ENCODE measurements around the gene CIT. TPM values are rescaled to one million over a fixed set of nuclear protein-coding genes. Genes with fewer than 3 reads are reported as not detected.

CIT gene
- total RNA-seq, 2 experiments from 2014 or later = 1.3 to 1.9 TPM

GRCh38 chr12:119679081-119679480, 198.0 kb downstream of the CIT start:
- DNase-seq = no peak
- Mint-ChIP-seq H3K36me3 (ENCODE audit: low read depth) (peaks cover 76% of the 10 kb centered on the region), H3K4me1 (ENCODE audit: low read depth) (peaks cover 9% of the 10 kb centered on the region), H3K27me3 (no peaks in the 10 kb centered on the region), H3K27ac (no peak overlapping the region), H3K9me3 (no peaks in the 10 kb centered on the region), H3K4me3 (no peak overlapping the region)
- Histone ChIP-seq H3K27ac (ENCODE audit: low read depth in 1 of 2, low read length in 2 of 2) (no peak overlapping the region), H3K27me3 (ENCODE audit: control insufficient read depth in 1 of 2, insufficient read depth in 2 of 2, low read length in 2 of 2) (no peaks in the 10 kb centered on the region), H3K4me3 (ENCODE audit: low read length) (no peak overlapping the region), H3K9me3 (ENCODE audit: control insufficient read depth in 1 of 2, insufficient read depth in 1 of 2, low read length in 2 of 2) (no peaks in the 10 kb centered on the region), H3K36me3 (ENCODE audit: insufficient read depth, low read length) (peaks cover 78% of the 10 kb centered on the region), H3K4me1 (ENCODE audit: insufficient read depth, low read length) (peaks cover 11% of the 10 kb centered on the region)
- ChIA-PET POLR2A (no interaction called here), CTCF (interaction anchor here (1.1 kb wide), 1 partner anchor 21 kb away, joined by 3 read pairs; no protein-coding TSS in a partner anchor)
- no peak for TF ChIP-seq CTCF (IDR thresholded peaks at IDR 0.05)
- intact Hi-C loops (cut with DNase I, micrococcal nuclease) = no loop called here
- ATAC-seq (ENCODE audit: poor library complexity) = no peak

- Histone ChIP-seq H3K36me3 (ENCODE audit: insufficient read depth, low read length) (peaks cover 84% of the 10 kb centered on the region), H3K4me1 (ENCODE audit: insufficient read depth, low read length) (peaks cover 17% of the 10 kb centered on the region), H3K4me3 (ENCODE audit: low read length) (no peak overlapping the region), H3K27ac (ENCODE audit: low read depth in 1 of 2, low read length in 2 of 2) (no peak overlapping the region), H3K9me3 (ENCODE audit: control insufficient read depth in 1 of 2, insufficient read depth in 1 of 2, low read length in 2 of 2) (no peaks in the 10 kb centered on the region), H3K27me3 (ENCODE audit: control insufficient read depth in 1 of 2, insufficient read depth in 2 of 2, low read length in 2 of 2) (no peaks in the 10 kb centered on the region)
- H3K27me3 Mint-ChIP-seq = no peaks in the 10 kb centered on the region
- peaks cover 83% of the 10 kb centered on the region for H3K36me3 Mint-ChIP-seq (ENCODE audit: low read depth)
- TF ChIP-seq CTCF (IDR thresholded peaks at IDR 0.05) = no peak
- ChIA-PET POLR2A (no interaction called here), CTCF (interaction anchor here (1.1 kb wide), 1 partner anchor 20 kb away, joined by 3 read pairs; no protein-coding TSS in a partner anchor)
- no peak overlapping the region for H3K27ac Mint-ChIP-seq
- no peak for ATAC-seq (ENCODE audit: poor library complexity)
- no peak overlapping the region for H3K4me3 Mint-ChIP-seq
- peaks cover 14% of the 10 kb centered on the region for H3K4me1 Mint-ChIP-seq (ENCODE audit: low read depth)
- intact Hi-C loops (cut with DNase I, micrococcal nuclease) = no loop called here
- DNase-seq = no peak
- H3K9me3 Mint-ChIP-seq = no peaks in the 10 kb centered on the region
Measured at GRCh38 chr12:119678459-119678858, 198.7 kb downstream of the CIT start.

- no peak for TF ChIP-seq CTCF (IDR thresholded peaks at IDR 0.05)
- H3K36me3 Mint-ChIP-seq (ENCODE audit: low read depth) = peaks cover 94% of the 10 kb centered on the region
- Histone ChIP-seq H3K4me1 (ENCODE audit: insufficient read depth, low read length) (peaks cover 15% of the 10 kb centered on the region), H3K9me3 (ENCODE audit: control insufficient read depth in 1 of 2, insufficient read depth in 1 of 2, low read length in 2 of 2) (no peaks in the 10 kb centered on the region), H3K27ac (ENCODE audit: low read depth in 1 of 2, low read length in 2 of 2) (no peak overlapping the region), H3K4me3 (ENCODE audit: low read length) (no peak overlapping the region), H3K27me3 (ENCODE audit: control insufficient read depth in 1 of 2, insufficient read depth in 2 of 2, low read length in 2 of 2) (no peaks in the 10 kb centered on the region), H3K36me3 (ENCODE audit: insufficient read depth, low read length) (peaks cover 97% of the 10 kb centered on the region)
- ATAC-seq (ENCODE audit: poor library complexity) = no peak
- intact Hi-C loops (cut with DNase I, micrococcal nuclease) = no loop called here
- no peak for DNase-seq
- no peak overlapping the region for H3K4me3 Mint-ChIP-seq
- H3K27me3 Mint-ChIP-seq = no peaks in the 10 kb centered on the region
- CTCF ChIA-PET = interaction anchor here (1.4 kb wide), 1 partner anchor 9 kb away, joined by 12 read pairs; the partner anchor contains the start of gene PRKAB1
- no peaks in the 10 kb centered on the region for H3K9me3 Mint-ChIP-seq
- no peak overlapping the region for H3K27ac Mint-ChIP-seq
- POLR2A ChIA-PET = no interaction called here
- H3K4me1 Mint-ChIP-seq (ENCODE audit: low read depth) = peaks cover 20% of the 10 kb centered on the region
Measured at GRCh38 chr12:119676573-119676972, 200.5 kb downstream of the CIT start.

Measured in CD4-positive, alpha-beta T cell (primary cell).